Right atrium auricular region (tissue), 2 donors: ENCODE results near the gene ADARB2. TPM values are rescaled to one million over a fixed set of nuclear protein-coding genes. Genes with fewer than 3 reads are reported as not detected.

Experiments used
- DNase-seq: peaks from one replicate; pipeline ENCODE4 v3.0.0-alpha.2; 2019; ENCODE audit warnings: low spot score
- H3K27ac ChIP-seq, 2 donors: fragments of 200-600 bp; sonication (generic); 1 replicate in 1 of 2; 2 replicates in 1 of 2; pipeline ENCODE4 v1.5.1; 2016 to 2019
- H3K27me3 ChIP-seq, 2 donors: fragments of 200-600 bp; sonication (generic); one replicate each; pipeline versions ENCODE4 v1.5.1 to v1.6.0; 2017 to 2019
- H3K36me3 ChIP-seq: fragments of 200-600 bp; sonication (generic); one replicate; pipeline ENCODE4 v1.5.1; 2016
- H3K4me1 ChIP-seq, 2 donors: fragments of 200-600 bp; sonication (generic); one replicate each; pipeline versions ENCODE4 v1.5.1 to v1.6.0; 2017 to 2019
- H3K4me3 ChIP-seq, 2 donors: fragments of 200-600 bp; sonication (generic); 1 replicate in 1 of 2; 2 replicates in 1 of 2; pipeline ENCODE4 v1.5.1; 2017 to 2019; ENCODE audit warnings: mild to moderate bottlenecking in 1 of 2, moderate library complexity in 1 of 2
- H3K9me3 ChIP-seq, 2 donors: fragments of 200-600 bp; sonication (generic); one replicate each; pipeline ENCODE4 v1.5.1; 2019
- total RNA-seq, 2 donors: library from RNA; depleted of rRNA; stranded (reverse); fragments of >200 nt; gene quantifications; one replicate each; pipeline ENCODE4 v1.1.0, GENCODE V29; 2016
- TF ChIP-seq, protein P1 (sequence below), 2 donors: fragments of 200-600 bp; sonication (generic); IDR thresholded peaks; one replicate each; pipeline ENCODE4 v1.5.1; 2019; ENCODE audit warnings: antibody characterized with exemption in 2 of 2

The ADARB2 gene
- total RNA-seq, 2 donors from 2014 or later: 0.33 to 0.71 TPM

DNA sequence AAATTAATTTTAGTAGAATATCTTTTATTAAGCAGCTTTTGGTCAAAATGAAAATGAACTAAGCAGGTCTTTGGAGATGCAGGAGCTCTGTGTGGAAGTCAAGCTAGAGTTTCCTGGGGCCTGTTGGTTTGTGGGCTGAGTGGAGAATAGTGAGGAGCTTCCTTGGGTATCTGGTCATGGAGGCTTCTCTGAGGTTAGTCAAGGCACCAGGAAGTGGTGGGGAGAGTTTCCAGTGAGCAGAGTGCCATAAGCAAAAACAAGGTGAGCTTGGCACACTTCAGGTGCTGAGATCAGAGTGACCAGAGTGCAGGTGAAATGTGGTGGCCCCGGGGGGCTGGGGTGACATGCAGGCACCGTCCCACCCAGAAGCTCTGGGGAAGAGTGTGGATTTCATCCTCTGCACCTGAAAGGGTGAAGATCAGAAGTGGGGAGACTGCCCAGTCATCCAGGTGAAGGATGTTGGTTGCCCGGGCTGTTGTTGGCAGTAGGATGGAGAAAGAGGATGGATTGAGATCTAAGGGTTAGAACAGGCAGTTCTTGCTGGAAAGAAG is 603.8 kb downstream of the ADARB2 start:
- Histone ChIP-seq H3K27ac (no peak overlapping the region), H3K9me3 (peaks cover 0 to 3% of the 10 kb centered on the region in 2 donors), H3K4me3 (no peak overlapping the region), H3K4me1 (no peaks in the 10 kb centered on the region), H3K27me3 (no peaks in the 10 kb centered on the region), H3K36me3 (peaks cover 38% of the 10 kb centered on the region)
- DNase-seq: no peak
- TF ChIP-seq, protein P1, sequence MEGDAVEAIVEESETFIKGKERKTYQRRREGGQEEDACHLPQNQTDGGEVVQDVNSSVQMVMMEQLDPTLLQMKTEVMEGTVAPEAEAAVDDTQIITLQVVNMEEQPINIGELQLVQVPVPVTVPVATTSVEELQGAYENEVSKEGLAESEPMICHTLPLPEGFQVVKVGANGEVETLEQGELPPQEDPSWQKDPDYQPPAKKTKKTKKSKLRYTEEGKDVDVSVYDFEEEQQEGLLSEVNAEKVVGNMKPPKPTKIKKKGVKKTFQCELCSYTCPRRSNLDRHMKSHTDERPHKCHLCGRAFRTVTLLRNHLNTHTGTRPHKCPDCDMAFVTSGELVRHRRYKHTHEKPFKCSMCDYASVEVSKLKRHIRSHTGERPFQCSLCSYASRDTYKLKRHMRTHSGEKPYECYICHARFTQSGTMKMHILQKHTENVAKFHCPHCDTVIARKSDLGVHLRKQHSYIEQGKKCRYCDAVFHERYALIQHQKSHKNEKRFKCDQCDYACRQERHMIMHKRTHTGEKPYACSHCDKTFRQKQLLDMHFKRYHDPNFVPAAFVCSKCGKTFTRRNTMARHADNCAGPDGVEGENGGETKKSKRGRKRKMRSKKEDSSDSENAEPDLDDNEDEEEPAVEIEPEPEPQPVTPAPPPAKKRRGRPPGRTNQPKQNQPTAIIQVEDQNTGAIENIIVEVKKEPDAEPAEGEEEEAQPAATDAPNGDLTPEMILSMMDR (IDR thresholded peaks at IDR 0.05): no peak

DNA sequence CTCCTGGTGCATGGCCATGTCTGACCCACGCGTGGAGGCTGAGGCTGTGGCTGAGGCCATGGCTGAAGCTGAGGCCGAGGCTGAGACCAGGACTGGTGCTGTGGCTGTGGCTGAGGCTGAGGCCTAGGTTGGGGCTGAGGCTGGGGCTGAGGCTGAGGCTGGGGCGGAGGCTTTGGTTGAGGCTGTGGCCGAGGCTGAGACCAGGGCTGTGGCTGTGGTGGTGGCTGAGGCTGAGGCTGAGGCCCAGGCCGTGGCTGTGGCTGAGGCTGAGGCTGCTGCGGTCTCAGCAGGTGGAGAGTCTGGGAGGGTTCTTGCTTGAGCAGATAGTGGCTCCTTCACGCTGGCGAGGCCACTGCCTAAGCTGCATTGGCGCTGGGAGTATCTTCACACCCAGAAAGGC is 604.7 kb downstream of the ADARB2 start:
- DNase-seq: no peak
- TF ChIP-seq, protein P1 (IDR thresholded peaks at IDR 0.05): no peak
- Histone ChIP-seq H3K36me3 (peaks cover 45% of the 10 kb centered on the region), H3K27me3 (no peaks in the 10 kb centered on the region), H3K4me3 (no peak overlapping the region), H3K4me1 (no peaks in the 10 kb centered on the region), H3K27ac (no peak overlapping the region), H3K9me3 (no peaks in the 10 kb centered on the region)

DNA sequence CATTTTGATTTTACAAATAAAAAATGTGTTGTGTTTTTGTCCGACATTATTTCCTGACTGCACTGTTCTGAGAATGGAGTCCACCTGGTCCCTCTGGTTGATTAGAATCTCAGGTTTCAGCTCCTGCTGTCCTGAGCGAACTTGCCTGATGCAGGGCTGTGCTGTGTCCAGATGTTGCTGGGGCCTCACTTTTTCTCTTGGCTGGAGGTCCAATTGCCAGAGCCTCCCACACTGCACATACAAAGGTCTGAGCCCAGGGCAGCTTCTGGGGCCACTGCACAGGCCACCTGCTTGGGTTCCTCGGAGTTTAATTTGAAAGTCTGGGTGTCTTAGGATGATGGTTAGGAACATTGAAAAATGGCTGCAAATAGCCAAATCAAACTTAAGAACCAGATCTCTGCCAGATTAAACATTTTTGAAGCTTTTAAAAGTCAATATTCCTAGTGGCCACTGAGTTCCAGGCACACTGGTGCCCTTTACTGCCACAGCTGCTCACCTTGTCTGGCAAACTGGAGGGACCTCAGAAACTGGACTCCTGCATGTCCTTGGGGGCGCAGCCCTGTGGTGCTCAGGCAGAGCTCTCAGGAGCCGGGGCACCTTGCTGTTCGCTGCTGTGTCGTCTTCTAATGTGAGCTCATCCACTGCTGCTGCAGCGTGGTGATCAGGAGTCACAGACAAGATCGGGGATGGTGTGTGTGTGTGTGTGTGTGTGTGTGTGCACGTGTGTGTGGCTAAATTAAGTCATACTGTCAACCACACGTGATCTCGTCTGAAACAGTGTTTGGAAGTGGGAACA is 606.1 kb downstream of the ADARB2 start:
- Histone ChIP-seq H3K4me1 (no peaks in the 10 kb centered on the region), H3K4me3 (no peak overlapping the region), H3K36me3 (peaks cover 48% of the 10 kb centered on the region), H3K27me3 (no peaks in the 10 kb centered on the region), H3K27ac (no peak overlapping the region), H3K9me3 (no peaks in the 10 kb centered on the region)
- no peak for DNase-seq
- TF ChIP-seq, protein P1 (IDR thresholded peaks at IDR 0.05): no peak

DNA sequence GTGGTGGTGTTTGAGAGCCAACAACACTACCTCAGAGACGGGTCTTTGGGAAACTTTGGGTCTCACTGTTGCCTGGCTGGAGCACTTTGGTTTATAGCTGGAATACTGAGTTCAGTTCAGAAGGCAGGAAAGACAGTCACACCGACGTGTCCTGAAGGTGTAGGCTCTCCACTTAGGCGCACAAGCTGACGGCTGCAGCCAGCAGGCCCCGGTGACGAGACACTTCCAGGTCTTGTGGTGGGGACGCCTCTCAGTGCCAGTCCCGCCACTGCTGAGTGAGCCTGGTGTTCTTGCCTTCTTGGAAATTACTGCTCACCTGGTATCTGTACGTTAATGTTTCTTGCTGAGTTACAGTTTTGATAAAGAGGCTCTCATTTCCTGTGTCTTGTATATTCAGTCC is 607.1 kb downstream of the ADARB2 start:
- no peaks in the 10 kb centered on the region for H3K4me1 ChIP-seq

DNA sequence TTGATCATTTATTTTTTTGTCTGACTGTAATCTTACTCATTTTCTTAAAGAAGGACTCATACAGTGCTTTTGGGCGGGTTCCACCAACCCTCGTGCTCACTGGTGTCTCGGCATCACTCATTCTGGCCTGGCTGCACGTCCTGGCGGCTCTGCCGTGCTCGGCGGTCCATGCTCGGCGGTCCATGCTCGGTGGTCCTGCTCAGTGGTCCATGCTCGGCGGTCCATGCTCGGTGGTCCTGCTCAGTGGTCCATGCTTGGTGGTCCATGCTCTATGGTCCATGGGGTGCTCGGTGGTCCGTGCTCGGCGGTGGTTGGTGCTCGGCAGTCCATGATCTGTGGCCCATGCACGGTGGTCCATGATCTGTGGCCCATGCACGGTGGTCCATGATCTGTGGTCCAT is 608.7 kb downstream of the ADARB2 start:
- H3K9me3 ChIP-seq: no peaks in the 10 kb centered on the region
- DNase-seq: no peak
- H3K36me3 ChIP-seq: peaks cover 68% of the 10 kb centered on the region
- no peak overlapping the region for H3K4me3 ChIP-seq
- TF ChIP-seq, protein P1 (IDR thresholded peaks at IDR 0.05): no peak
- no peaks in the 10 kb centered on the region for H3K27me3 ChIP-seq
- H3K27ac ChIP-seq: no peak overlapping the region
- H3K4me1 ChIP-seq: no peaks in the 10 kb centered on the region

More for the DNA sequence above, 607.1 kb downstream of the ADARB2 start:
- Histone ChIP-seq H3K9me3 (no peaks in the 10 kb centered on the region), H3K4me3 (no peak overlapping the region), H3K27me3 (no peaks in the 10 kb centered on the region), H3K36me3 (peaks cover 55% of the 10 kb centered on the region), H3K27ac (no peak overlapping the region)
- TF ChIP-seq, protein P1 (IDR thresholded peaks at IDR 0.05): no peak
- DNase-seq: no peak
